Neuronal stem cell (in vitro differentiated cells): ENCODE data around the gene AASDH.

ENCODE experiments used
- DNase-seq: peaks from one replicate; pipeline ENCODE4 v3.0.0-alpha.2; 2013; ENCODE audit warnings: low spot score
- H2AFZ ChIP-seq: one replicate; pipeline ENCODE4 v1.6.1; 2013; ENCODE audit warnings: mild to moderate bottlenecking, low read length, inconsistent platforms
- H2AK5ac ChIP-seq: 2 replicates; pipeline ENCODE4 v1.6.1; 2013; ENCODE audit warnings: low read depth, mild to moderate bottlenecking, inconsistent platforms, low read length, moderate library complexity, mixed read lengths
- H2BK120ac ChIP-seq: 2 replicates; pipeline ENCODE4 v1.6.1; 2013; ENCODE audit warnings: low read depth, mild to moderate bottlenecking, inconsistent platforms, low read length, moderate library complexity, mixed read lengths
- H2BK12ac ChIP-seq: one replicate; pipeline ENCODE4 v1.6.1; 2013; ENCODE audit warnings: low read length, inconsistent platforms
- H2BK15ac ChIP-seq: 2 replicates; pipeline ENCODE4 v1.6.1; 2013; ENCODE audit warnings: mild to moderate bottlenecking, low read length, inconsistent platforms, mixed read lengths
- H2BK5ac ChIP-seq: one replicate; pipeline ENCODE4 v1.6.1; 2013; ENCODE audit warnings: inconsistent platforms, mild to moderate bottlenecking, low read length, moderate library complexity
- H3K14ac ChIP-seq: one replicate; pipeline ENCODE4 v1.6.1; 2013; ENCODE audit warnings: low read length, inconsistent platforms
- H3K18ac ChIP-seq: 2 replicates; pipeline ENCODE4 v1.6.1; 2013; ENCODE audit warnings: low read length, inconsistent platforms
- H3K23ac ChIP-seq: 2 replicates; pipeline ENCODE4 v1.6.1; 2013; ENCODE audit warnings: low read depth, mild to moderate bottlenecking, mixed read lengths, low read length, inconsistent platforms; ENCODE audit not compliant: poor library complexity
- H3K27ac ChIP-seq: replicated peaks from 3 replicates; pipeline ENCODE4 v1.5.1; 2013; ENCODE audit warnings: low read length, inconsistent platforms
- H3K27me3 ChIP-seq, 3 experiments: 2 replicates each; pipeline ENCODE4 v1.6.1; 2013; ENCODE audit warnings: low read length in 3 of 3, mild to moderate bottlenecking in 2 of 3, inconsistent platforms in 1 of 3, low read depth in 1 of 3, mixed read lengths in 1 of 3, moderate library complexity in 1 of 3; ENCODE audit not compliant: control insufficient read depth in 3 of 3, insufficient read depth in 3 of 3
- H3K36me3 ChIP-seq, 2 donors: replicated peaks in 1 of 2; 2 replicates each; pipeline ENCODE4 v1.6.1; 2013; ENCODE audit warnings: low read length in 2 of 2; ENCODE audit not compliant: control insufficient read depth in 2 of 2, insufficient read depth in 2 of 2
- H3K4ac ChIP-seq: 2 replicates; pipeline ENCODE4 v1.6.1; 2013; ENCODE audit warnings: inconsistent platforms, mild to moderate bottlenecking, low read length, moderate library complexity
- H3K4me1 ChIP-seq, 2 donors: 1 replicate in 1 of 2; 2 replicates in 1 of 2; pipeline ENCODE4 v1.6.1; 2013; ENCODE audit warnings: low read length in 2 of 2, low read depth in 1 of 2; ENCODE audit not compliant: control insufficient read depth in 2 of 2, insufficient read depth in 1 of 2
- H3K4me2 ChIP-seq: one replicate; pipeline ENCODE4 v1.6.1; 2013; ENCODE audit warnings: mild to moderate bottlenecking, low read length, inconsistent platforms; ENCODE audit not compliant: insufficient read depth, poor library complexity, severe bottlenecking
- H3K4me3 ChIP-seq, 2 donors: 2 replicates each; pipeline ENCODE4 v1.5.1; 2013; ENCODE audit warnings: low read length in 2 of 2, mild to moderate bottlenecking in 2 of 2, inconsistent platforms in 1 of 2, moderate library complexity in 1 of 2
- H3K79me1 ChIP-seq: one replicate; pipeline ENCODE4 v1.6.1; 2013; ENCODE audit warnings: low read depth, mild to moderate bottlenecking, inconsistent platforms, low read length, moderate library complexity
- H3K9ac ChIP-seq: one replicate; pipeline ENCODE4 v1.6.1; 2013; ENCODE audit warnings: mild to moderate bottlenecking, low read depth, low read length, inconsistent platforms; ENCODE audit not compliant: poor library complexity
- H3K9me3 ChIP-seq, 2 donors: replicated peaks in 1 of 2; 2 replicates each; pipeline versions ENCODE3 to v1.6.1; 2013; ENCODE audit warnings: low read length in 2 of 2, mild to moderate bottlenecking in 2 of 2, inconsistent platforms in 1 of 2, low read depth in 1 of 2, mixed read lengths in 1 of 2, moderate library complexity in 1 of 2; ENCODE audit not compliant: control insufficient read depth in 2 of 2, insufficient read depth in 1 of 2
- H4K8ac ChIP-seq: one replicate; pipeline ENCODE4 v1.6.1; 2013; ENCODE audit warnings: low read depth, mild to moderate bottlenecking, inconsistent platforms, low read length, moderate library complexity
- H4K91ac ChIP-seq: one replicate; pipeline ENCODE4 v1.6.1; 2013; ENCODE audit warnings: low read length, low read depth, mild to moderate bottlenecking, inconsistent platforms; ENCODE audit not compliant: poor library complexity
- WGBS, 2 donors: extraction: QIAGEN DNeasy Blood & Tissue Kit; methylation state at CpG; one replicate each; pipeline ENCODE4 v1.1.7; 2013; ENCODE audit warnings: missing lambda C conversion rate in 2 of 2, mixed read lengths in 1 of 2; ENCODE audit not compliant: insufficient read length in 2 of 2, insufficient replicate concordance in 1 of 2; ENCODE audit errors: extremely low coverage in 2 of 2; 5-methylcytosine and 5-hydroxymethylcytosine counted together

The AASDH gene

DNA sequence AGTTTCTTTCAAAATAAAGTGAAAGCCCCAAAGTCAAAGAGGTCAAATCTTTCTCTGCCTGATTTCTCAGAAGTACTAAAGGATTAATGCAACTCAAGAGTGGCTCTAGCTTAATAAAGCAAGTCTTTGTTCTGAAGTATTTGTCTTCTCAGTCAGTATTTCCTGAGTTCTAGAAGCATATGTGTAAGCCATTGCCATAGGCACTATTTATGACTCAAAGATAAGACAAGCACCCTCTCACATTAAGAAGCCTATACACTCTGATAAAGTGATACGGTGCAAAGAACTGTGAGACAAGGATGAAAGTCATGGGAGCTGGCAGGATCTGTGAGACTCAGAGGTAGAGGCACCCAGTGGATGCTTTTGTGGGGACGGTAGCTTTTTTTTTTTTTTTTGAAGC lies 60.9 kb downstream of the AASDH start:
- Histone ChIP-seq H3K18ac (no peak overlapping the region), H3K4me1 (peaks cover 0 to 3% of the 10 kb centered on the region in 2 donors), H3K27me3 (no peaks in the 10 kb centered on the region), H3K14ac (no peak overlapping the region), H3K23ac (no peak overlapping the region), H4K91ac (no peak overlapping the region), H3K4me3 (no peak overlapping the region), H2BK15ac (no peak overlapping the region), H3K9me3 (no peaks in the 10 kb centered on the region), H4K8ac (no peak overlapping the region), H3K27ac (no peak overlapping the region), H2BK120ac (no peak overlapping the region), H2BK5ac (no peak overlapping the region), H2AK5ac (no peak overlapping the region), H3K4me2 (no peak overlapping the region), H2BK12ac (no peak overlapping the region), H3K79me1 (no peaks in the 10 kb centered on the region), H3K9ac (no peak overlapping the region), H3K36me3 (peaks cover 19 to 60% of the 10 kb centered on the region in 2 donors), H2AFZ (no peak overlapping the region), H3K4ac (no peak overlapping the region)
- no CpG with 5 or more reads among the region's 2 CpGs for WGBS, 2 donors
- no peak for DNase-seq

- Histone ChIP-seq H2AK5ac (no peak overlapping the region), H3K4ac (no peak overlapping the region), H2BK5ac (no peak overlapping the region), H4K8ac (no peak overlapping the region), H3K27me3 (no peaks in the 10 kb centered on the region), H2BK12ac (no peak overlapping the region), H3K4me3 (no peak overlapping the region), H4K91ac (no peak overlapping the region), H2BK120ac (no peak overlapping the region), H3K9me3 (no peaks in the 10 kb centered on the region), H3K18ac (no peak overlapping the region), H3K9ac (no peak overlapping the region), H3K4me2 (no peak overlapping the region), H2BK15ac (no peak overlapping the region), H2AFZ (no peak overlapping the region), H3K36me3 (peaks cover 19 to 58% of the 10 kb centered on the region in 2 donors), H3K23ac (no peak overlapping the region), H3K79me1 (no peaks in the 10 kb centered on the region), H3K14ac (no peak overlapping the region), H3K27ac (no peak overlapping the region), H3K4me1 (no peaks in the 10 kb centered on the region)
- WGBS, 2 donors = no CpG with 5 or more reads among the region's 8 CpGs
- DNase-seq = no peak
These were observed 63.2 kb downstream of the AASDH start for GRCh38 chr4:56324011-56324610.

DNA sequence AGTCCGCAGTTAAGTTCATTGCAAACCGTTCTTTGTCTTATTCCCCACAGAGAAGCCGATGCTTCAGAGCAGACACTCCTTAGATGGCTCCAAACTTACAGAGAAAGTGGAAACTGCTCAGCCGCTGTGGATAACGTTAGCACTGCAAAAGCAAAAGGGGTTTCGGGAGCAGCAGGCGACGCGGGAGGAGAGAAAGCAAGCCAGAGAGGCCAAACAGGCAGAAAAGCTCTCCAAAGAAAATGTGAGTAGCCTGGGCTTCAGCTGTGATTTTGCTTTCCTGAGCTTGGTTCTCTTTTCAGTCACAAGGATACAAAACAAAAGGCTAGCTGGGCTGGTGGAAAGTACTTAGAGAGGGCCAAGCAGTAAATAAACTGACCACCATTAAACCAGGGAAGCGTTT lies 64.0 kb downstream of the AASDH start:
- WGBS, 2 donors = no CpG with 5 or more reads among the region's 10 CpGs
- H3K4ac ChIP-seq = no peak overlapping the region
- H3K27me3 ChIP-seq = no peaks in the 10 kb centered on the region

GRCh38 chr4:56321251-56321650 lies 66.0 kb downstream of the AASDH start:
- no peak overlapping the region for H2BK15ac ChIP-seq
- no peaks in the 10 kb centered on the region for H3K4me1 ChIP-seq
- WGBS, 2 donors = no CpG with 5 or more reads among the region's 1 CpG
- no peak overlapping the region for H3K18ac ChIP-seq
- no peak overlapping the region for H2BK120ac ChIP-seq
- H3K9ac ChIP-seq = no peak overlapping the region
- H4K91ac ChIP-seq = no peak overlapping the region
- H4K8ac ChIP-seq = no peak overlapping the region
- no peak overlapping the region for H2BK5ac ChIP-seq
- H3K79me1 ChIP-seq = no peaks in the 10 kb centered on the region
- H3K27me3 ChIP-seq = no peaks in the 10 kb centered on the region
- no peak overlapping the region for H3K27ac ChIP-seq
- DNase-seq = no peak
- H3K23ac ChIP-seq = no peak overlapping the region
- H3K4me2 ChIP-seq = no peak overlapping the region
- no peak overlapping the region for H3K4ac ChIP-seq
- no peak overlapping the region for H2BK12ac ChIP-seq
- H2AFZ ChIP-seq = no peak overlapping the region
- H2AK5ac ChIP-seq = no peak overlapping the region
- no peak overlapping the region for H3K4me3 ChIP-seq
- H3K36me3 ChIP-seq = peaks cover 19 to 66% of the 10 kb centered on the region in 2 donors
- no peaks in the 10 kb centered on the region for H3K9me3 ChIP-seq
- H3K14ac ChIP-seq = no peak overlapping the region

More for the DNA sequence above, 64.0 kb downstream of the AASDH start:
- Histone ChIP-seq H2BK15ac (no peak overlapping the region), H2BK5ac (no peak overlapping the region), H3K9me3 (no peaks in the 10 kb centered on the region), H3K4me2 (no peak overlapping the region), H2AFZ (no peak overlapping the region), H3K4me1 (no peaks in the 10 kb centered on the region), H3K14ac (no peak overlapping the region), H3K36me3 (peaks cover 19 to 56% of the 10 kb centered on the region in 2 donors), H3K18ac (no peak overlapping the region), H4K91ac (no peak overlapping the region), H3K79me1 (no peaks in the 10 kb centered on the region), H2AK5ac (no peak overlapping the region), H3K9ac (no peak overlapping the region), H3K23ac (no peak overlapping the region), H4K8ac (no peak overlapping the region), H2BK120ac (no peak overlapping the region), H3K27ac (no peak overlapping the region), H2BK12ac (no peak overlapping the region), H3K4me3 (no peak overlapping the region)
- no peak for DNase-seq
